CD14-positive monocyte (primary cell): ENCODE results near the gene ACOT2. TPM values are rescaled to one million over a fixed set of nuclear protein-coding genes. Genes with fewer than 3 reads are reported as not detected.

Experiments used
- DNase-seq, 3 donors: peaks; one replicate each; pipeline ENCODE4 v3.0.0-alpha.2; 2011 to 2022
- H2AFZ ChIP-seq: 2 replicates; pipeline ENCODE4 v1.6.0; 2012; ENCODE audit warnings: mild to moderate bottlenecking, low read depth, low read length, inconsistent platforms; ENCODE audit not compliant: insufficient read depth, poor library complexity, severe bottlenecking
- H3K27ac ChIP-seq, 2 donors: 1 replicate in 1 of 2; 2 replicates in 1 of 2; pipeline ENCODE4 v1.5.1; 2012 to 2013; ENCODE audit warnings: low read length in 2 of 2, control low read depth in 1 of 2, inconsistent platforms in 1 of 2, low read depth in 1 of 2, mild to moderate bottlenecking in 1 of 2
- H3K27me3 ChIP-seq, 2 donors: one replicate each; pipeline versions ENCODE4 v1.6.0 to v1.6.1; 2011 to 2013; ENCODE audit warnings: low read length in 2 of 2; ENCODE audit not compliant: control insufficient read depth in 2 of 2, insufficient read depth in 2 of 2
- H3K36me3 ChIP-seq, 2 donors: replicated peaks in 1 of 2; 1 replicate in 1 of 2; 2 replicates in 1 of 2; pipeline versions ENCODE4 v1.5.1 to v1.6.1; 2012 to 2013; ENCODE audit warnings: low read length in 2 of 2, control low read depth in 1 of 2, inconsistent platforms in 1 of 2, mild to moderate bottlenecking in 1 of 2; ENCODE audit not compliant: insufficient read depth in 2 of 2, control insufficient read depth in 1 of 2
- H3K4me1 ChIP-seq, 2 donors: 1 replicate in 1 of 2; 2 replicates in 1 of 2; pipeline versions ENCODE4 v1.5.1 to v1.6.1; 2012 to 2013; ENCODE audit warnings: low read length in 2 of 2, control low read depth in 1 of 2, inconsistent platforms in 1 of 2, mild to moderate bottlenecking in 1 of 2, moderate library complexity in 1 of 2; ENCODE audit not compliant: insufficient read depth in 2 of 2, control insufficient read depth in 1 of 2
- H3K4me2 ChIP-seq: replicated peaks from 2 replicates; pipeline ENCODE3; 2012; ENCODE audit warnings: low read length, moderate library complexity, mild to moderate bottlenecking; ENCODE audit not compliant: poor library complexity, severe bottlenecking; ENCODE audit errors: extremely low read depth
- H3K4me3 ChIP-seq, 3 experiments: fragments of 200-600 bp in 1 of 3; sonication (generic) in 1 of 3; replicated peaks in 1 of 3; 1 replicate in 2 of 3; 2 replicates in 1 of 3; pipeline ENCODE4 v1.5.1; 2011 to 2013; ENCODE audit warnings: low read length in 3 of 3, mild to moderate bottlenecking in 3 of 3, control low read depth in 2 of 3, low read depth in 2 of 3, inconsistent platforms in 1 of 3, moderate library complexity in 1 of 3
- H3K79me2 ChIP-seq: 2 replicates; pipeline ENCODE4 v1.6.0; 2012; ENCODE audit warnings: mild to moderate bottlenecking, control low read depth, inconsistent platforms, low read length, moderate library complexity; ENCODE audit not compliant: insufficient read depth
- H3K9ac ChIP-seq: 2 replicates; pipeline ENCODE4 v1.6.0; 2017; ENCODE audit warnings: low read length, mild to moderate bottlenecking; ENCODE audit not compliant: insufficient read depth, poor library complexity, severe bottlenecking
- H3K9me3 ChIP-seq, 2 donors: replicated peaks in 1 of 2; 1 replicate in 1 of 2; 2 replicates in 1 of 2; pipeline versions ENCODE4 v1.5.1 to v1.6.1; 2012 to 2013; ENCODE audit warnings: low read length in 2 of 2, control low read depth in 1 of 2; ENCODE audit not compliant: control insufficient read depth in 1 of 2, insufficient read depth in 1 of 2
- H4K20me1 ChIP-seq: 2 replicates; pipeline ENCODE4 v1.6.0; 2012; ENCODE audit warnings: mild to moderate bottlenecking, low read length, control low read depth, moderate library complexity; ENCODE audit not compliant: insufficient read depth
- H3K27ac Mint-ChIP-seq, 7 donors: one replicate each; pipeline ENCODE4 v1.8.0; 2020; ENCODE audit warnings: mild to moderate bottlenecking in 7 of 7, mixed read lengths in 7 of 7, moderate library complexity in 6 of 7, inconsistent platforms in 2 of 7
- H3K27me3 Mint-ChIP-seq, 3 donors: one replicate each; pipeline ENCODE4 v1.8.0; 2021 to 2022; ENCODE audit warnings: low read depth in 3 of 3, mild to moderate bottlenecking in 3 of 3, mixed read lengths in 3 of 3, moderate library complexity in 3 of 3, inconsistent platforms in 1 of 3
- H3K36me3 Mint-ChIP-seq, 2 donors: one replicate each; pipeline ENCODE4 v1.8.0; 2020; ENCODE audit warnings: mixed read lengths in 2 of 2, inconsistent platforms in 1 of 2, mild to moderate bottlenecking in 1 of 2
- H3K4me1 Mint-ChIP-seq: one replicate; pipeline ENCODE4 v1.8.0; 2020; ENCODE audit warnings: mild to moderate bottlenecking, mixed read lengths
- H3K4me3 Mint-ChIP-seq, 2 donors: one replicate each; pipeline ENCODE4 v1.8.0; 2020; ENCODE audit warnings: mild to moderate bottlenecking in 2 of 2, mixed read lengths in 2 of 2, moderate library complexity in 1 of 2
- H3K9me3 Mint-ChIP-seq, 7 donors: one replicate each; pipeline ENCODE4 v1.8.0; 2020 to 2022; ENCODE audit warnings: mixed read lengths in 7 of 7, mild to moderate bottlenecking in 6 of 7, moderate library complexity in 6 of 7, inconsistent platforms in 2 of 7
- WGBS: methylation state at CpG from one replicate; pipeline ENCODE4 v1.1.5; 2013; ENCODE audit warnings: missing lambda C conversion rate; ENCODE audit not compliant: insufficient coverage; 5-methylcytosine and 5-hydroxymethylcytosine counted together
- intact Hi-C, 2 donors: fragments of 100-400 bp; cut with micrococcal nuclease; formaldehyde crosslinking; loops; one replicate each; pipeline versions ENCODE4 v1.15.0 to v1.15.1; 2023
- polyA plus RNA-seq, 3 donors: library from polyadenylated mRNA; depleted of rRNA in 1 of 3; unstranded in 2 of 3; stranded (reverse) in 1 of 3; fragments of 300-500 nt in 2 of 3; fragments of >200 nt in 1 of 3; fragmentation: Illumina TruSeq in 2 of 3; gene quantifications; 1 replicate in 2 of 3; 2 replicates in 1 of 3; pipeline ENCODE4 v1.2.3, GENCODE V29; 2012 to 2021
- TF ChIP-seq, protein P1 (sequence below): fragments of 200-600 bp; IDR thresholded peaks from one replicate; pipeline ENCODE4 v1.8.0; 2022; ENCODE audit warnings: antibody characterized with exemption, mild to moderate bottlenecking

The ACOT2 gene
- polyA plus RNA-seq, 3 donors, result 2.6 to 6.0 (median 5.2) TPM

DNA sequence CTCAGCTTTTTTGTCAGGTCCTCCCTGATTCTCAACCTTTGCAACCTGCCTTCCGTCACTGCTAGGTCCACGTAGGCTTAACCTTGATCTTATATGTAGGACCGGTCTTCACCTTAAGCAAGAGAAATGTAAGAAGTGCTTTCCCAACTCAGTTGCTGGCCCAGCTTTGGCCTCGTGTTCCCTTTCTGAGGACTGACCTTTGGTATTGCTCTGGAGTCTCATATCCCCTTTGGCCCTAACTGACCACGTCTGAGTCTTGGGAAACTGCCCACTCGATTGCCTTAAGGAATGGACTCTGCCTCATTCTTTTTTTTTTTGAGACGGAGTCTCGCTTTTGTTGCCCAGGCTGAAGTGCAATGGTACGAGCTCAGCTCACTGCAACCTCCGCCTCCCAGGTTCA, 51.3 kb downstream of the ACOT2 start:
- H3K4me1 Mint-ChIP-seq, result peaks cover 3% of the 10 kb centered on the region
- DNase-seq, result no peak
- Histone ChIP-seq H3K36me3 (no peaks in the 10 kb centered on the region), H4K20me1 (no peaks in the 10 kb centered on the region), H3K27me3 (no peaks in the 10 kb centered on the region), H2AFZ (no peak overlapping the region), H3K9ac (no peak overlapping the region), H3K9me3 (no peaks in the 10 kb centered on the region), H3K4me1 (no peaks in the 10 kb centered on the region), H3K4me2 (no peak overlapping the region), H3K79me2 (no peaks in the 10 kb centered on the region), H3K4me3 (no peak overlapping the region), H3K27ac (no peak overlapping the region)
- H3K27me3 Mint-ChIP-seq, result peaks cover 0 to 3% (median 2%) of the 10 kb centered on the region in 3 donors
- intact Hi-C loops, result no loop called here
- WGBS, result 96% methylated on average over 9 of the region's 10 CpGs
- TF ChIP-seq, protein P1, sequence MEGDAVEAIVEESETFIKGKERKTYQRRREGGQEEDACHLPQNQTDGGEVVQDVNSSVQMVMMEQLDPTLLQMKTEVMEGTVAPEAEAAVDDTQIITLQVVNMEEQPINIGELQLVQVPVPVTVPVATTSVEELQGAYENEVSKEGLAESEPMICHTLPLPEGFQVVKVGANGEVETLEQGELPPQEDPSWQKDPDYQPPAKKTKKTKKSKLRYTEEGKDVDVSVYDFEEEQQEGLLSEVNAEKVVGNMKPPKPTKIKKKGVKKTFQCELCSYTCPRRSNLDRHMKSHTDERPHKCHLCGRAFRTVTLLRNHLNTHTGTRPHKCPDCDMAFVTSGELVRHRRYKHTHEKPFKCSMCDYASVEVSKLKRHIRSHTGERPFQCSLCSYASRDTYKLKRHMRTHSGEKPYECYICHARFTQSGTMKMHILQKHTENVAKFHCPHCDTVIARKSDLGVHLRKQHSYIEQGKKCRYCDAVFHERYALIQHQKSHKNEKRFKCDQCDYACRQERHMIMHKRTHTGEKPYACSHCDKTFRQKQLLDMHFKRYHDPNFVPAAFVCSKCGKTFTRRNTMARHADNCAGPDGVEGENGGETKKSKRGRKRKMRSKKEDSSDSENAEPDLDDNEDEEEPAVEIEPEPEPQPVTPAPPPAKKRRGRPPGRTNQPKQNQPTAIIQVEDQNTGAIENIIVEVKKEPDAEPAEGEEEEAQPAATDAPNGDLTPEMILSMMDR, result no peak
- no peak overlapping the region for H3K4me3 Mint-ChIP-seq
- H3K36me3 Mint-ChIP-seq, result no peaks in the 10 kb centered on the region
- H3K27ac Mint-ChIP-seq, result no peak overlapping the region
- H3K9me3 Mint-ChIP-seq, result peaks cover 0 to 12% (median 3%) of the 10 kb centered on the region in 7 donors

DNA sequence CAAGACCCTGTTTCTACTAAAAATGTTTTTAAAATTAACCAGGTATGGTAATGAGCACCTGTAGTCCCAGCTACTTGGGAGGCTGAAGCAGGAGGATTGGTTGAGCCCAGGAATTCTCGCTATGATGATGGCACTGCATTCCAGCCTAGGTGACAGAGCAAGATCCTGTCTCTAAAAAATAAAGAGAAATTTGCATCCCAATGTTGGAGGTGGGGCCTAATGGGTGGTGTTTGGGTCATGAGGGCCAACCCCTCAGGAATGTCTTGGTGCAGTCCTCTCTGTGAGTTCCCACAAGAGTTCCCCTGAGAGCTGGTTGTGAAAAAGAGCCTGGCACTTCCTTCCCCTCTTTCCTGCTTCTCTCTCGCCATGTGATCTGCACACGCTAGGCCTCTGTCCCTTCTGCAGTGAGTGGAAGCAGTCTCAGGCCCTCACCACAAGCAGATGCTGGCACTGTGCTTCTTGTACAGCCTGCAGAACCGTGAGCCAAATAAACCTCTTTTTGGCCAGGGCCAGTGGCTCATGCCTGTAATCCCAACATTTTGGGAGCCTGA, 54.6 kb downstream of the ACOT2 start:
- H3K79me2 ChIP-seq, result no peaks in the 10 kb centered on the region
- no peaks in the 10 kb centered on the region for H3K9me3 ChIP-seq
- H3K4me1 ChIP-seq, result no peaks in the 10 kb centered on the region
- H3K27ac Mint-ChIP-seq, result no peak overlapping the region
- no peaks in the 10 kb centered on the region for H4K20me1 ChIP-seq
- DNase-seq, result no peak
- no peak overlapping the region for H3K9ac ChIP-seq
- no peak overlapping the region for H2AFZ ChIP-seq
- no peaks in the 10 kb centered on the region for H3K36me3 ChIP-seq
- H3K9me3 Mint-ChIP-seq, result peaks cover 0 to 12% (median 3%) of the 10 kb centered on the region in 7 donors
- H3K27me3 Mint-ChIP-seq, result peaks cover 0 to 3% (median 0%) of the 10 kb centered on the region in 3 donors
- H3K27me3 ChIP-seq, result no peaks in the 10 kb centered on the region
- peaks cover 9% of the 10 kb centered on the region for H3K4me1 Mint-ChIP-seq
- no peak overlapping the region for H3K4me3 Mint-ChIP-seq
- no peak overlapping the region for H3K4me2 ChIP-seq
- no peak overlapping the region for H3K4me3 ChIP-seq
- H3K36me3 Mint-ChIP-seq, result no peaks in the 10 kb centered on the region
- intact Hi-C loops, result no loop called here
- H3K27ac ChIP-seq, result no peak overlapping the region
- TF ChIP-seq, protein P1, result no peak
- WGBS, result 53% methylated on average over 4 of the region's 4 CpGs

Other genes starting within 250 kb of the ACOT2 start
- 100 to 1,000 TPM in 2 of 3 donors, 10 to 100 TPM in 1; 83.4 to 223 (median 126) TPM for gene NUMB, start 110.7 kb upstream of the ACOT2 start, polyA plus RNA-seq
- 1 to 10 TPM; 2.3 to 6.6 (median 5.4) TPM for gene RIOX1, start 78.3 kb upstream of the ACOT2 start, polyA plus RNA-seq
- 1 to 10 TPM in 1 of 3 donors, under 1 TPM in 2; 0.31 to 1.0 (median 0.51) TPM for gene ACOT1, start 32.1 kb upstream of the ACOT2 start, polyA plus RNA-seq
- not detected for gene HEATR4, start 10.3 kb upstream of the ACOT2 start, polyA plus RNA-seq
- under 1 TPM in 2 of 3 donors, not detected in 1; 0.04 to 0.12 TPM for gene ACOT4, start 22.7 kb downstream of the ACOT2 start, polyA plus RNA-seq
- not detected for gene ACOT6, start 43.3 kb downstream of the ACOT2 start, polyA plus RNA-seq
- 1 to 10 TPM in 2 of 3 donors, under 1 TPM in 1; 0.68 to 3.4 (median 2.0) TPM for gene DNAL1, start 75.8 kb downstream of the ACOT2 start, polyA plus RNA-seq
- gene PNMA1, start 145.2 kb downstream of the ACOT2 start, polyA plus RNA-seq, result 1 to 10 TPM; 2.4 to 6.4 (median 4.4) TPM